IPS-NIHi11 (cell line): ENCODE data around the gene KRT4.

Source experiments
- DNase-seq: peaks from one replicate; pipeline ENCODE4 v3.0.0; 2012; ENCODE audit warnings: mixed read lengths, low spot score

Gene KRT4

GRCh38 chr12:52792185-52793029 is 21.5 kb downstream of the KRT4 start:
- no peak for DNase-seq

- DNase-seq = no peak
Measured at GRCh38 chr12:52791271-52792184, 22.4 kb downstream of the KRT4 start.

DNA sequence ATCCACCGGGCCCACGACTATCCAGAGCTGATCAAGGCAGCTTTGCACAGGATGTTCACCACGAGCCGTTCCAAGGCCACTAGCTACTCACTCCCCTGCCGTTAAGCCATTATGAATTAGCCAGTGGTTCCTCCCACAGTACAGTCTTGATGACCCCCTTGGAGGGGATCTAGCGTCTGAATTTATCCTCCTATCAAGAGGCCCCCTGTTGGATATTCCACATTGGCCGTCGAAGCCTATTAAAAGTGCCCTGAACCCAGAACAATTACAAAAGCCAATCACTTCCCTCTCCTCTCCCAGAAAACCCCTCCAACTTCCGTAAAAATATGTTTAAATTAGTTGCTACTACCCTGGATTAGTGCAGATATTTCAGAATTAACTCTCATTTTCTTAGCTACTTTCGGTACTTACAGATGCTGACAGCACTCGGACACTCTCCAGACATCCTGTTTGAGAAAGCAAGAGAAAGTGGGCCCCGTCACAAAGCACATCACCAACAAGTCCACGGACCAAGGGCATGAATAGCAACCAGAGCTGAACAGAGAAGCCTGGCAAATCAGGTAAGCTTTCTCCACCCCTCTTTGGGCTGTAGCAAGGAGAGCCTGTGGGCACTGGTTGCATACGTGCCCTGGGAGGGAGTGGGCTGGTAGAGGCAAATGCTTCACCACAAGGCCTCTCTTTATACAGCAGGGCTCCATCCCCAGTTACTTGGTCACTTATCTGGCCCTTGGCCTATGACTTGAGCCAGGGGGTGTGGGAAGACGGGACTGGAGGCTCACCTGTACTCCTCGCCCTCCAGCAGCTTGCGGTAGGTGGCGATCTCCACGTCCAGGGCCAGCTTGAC is 23.3 kb downstream of the KRT4 start:
- no peak for DNase-seq

GRCh38 chr12:52789637-52790426 is 24.1 kb downstream of the KRT4 start:
- DNase-seq = peak; percentile 79

DNA sequence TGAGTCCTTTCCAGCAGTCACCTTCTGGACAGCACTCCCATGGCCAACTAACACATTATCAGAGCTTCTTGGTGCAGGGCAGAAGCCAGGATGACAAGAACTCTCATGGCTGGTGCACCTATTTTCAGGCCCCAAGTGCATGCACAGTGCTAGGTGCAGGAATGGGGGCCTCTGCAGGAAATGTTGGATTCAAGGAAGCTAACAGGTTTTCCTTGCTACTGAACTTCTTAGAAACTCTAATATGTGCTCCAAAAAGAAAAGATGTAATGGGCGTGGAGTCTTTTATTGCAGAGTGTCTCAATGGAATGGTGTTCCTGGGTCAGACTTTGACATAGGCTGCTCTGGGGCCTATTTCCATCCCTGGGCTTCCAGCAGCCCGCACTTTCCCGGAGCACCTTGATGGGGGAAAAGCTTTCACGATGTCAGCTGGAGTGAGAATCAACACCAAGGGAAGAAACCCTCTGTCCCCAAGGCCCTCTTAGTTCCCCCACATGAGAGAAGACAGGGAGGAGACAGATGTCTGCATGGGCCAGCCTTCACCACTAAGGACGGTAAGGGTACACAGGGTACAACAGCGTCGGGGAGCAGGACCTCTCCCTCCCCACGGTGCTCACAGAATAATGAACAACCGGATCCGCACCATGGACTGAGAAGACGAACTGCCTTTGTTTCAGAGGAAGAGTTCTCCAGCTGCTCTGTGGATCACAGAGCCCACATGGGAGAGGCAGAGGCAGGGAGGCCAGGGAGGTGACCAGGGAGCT is 24.9 kb downstream of the KRT4 start:
- DNase-seq = no peak

GRCh38 chr12:52788192-52788875 is 25.6 kb downstream of the KRT4 start:
- no peak for DNase-seq

DNA sequence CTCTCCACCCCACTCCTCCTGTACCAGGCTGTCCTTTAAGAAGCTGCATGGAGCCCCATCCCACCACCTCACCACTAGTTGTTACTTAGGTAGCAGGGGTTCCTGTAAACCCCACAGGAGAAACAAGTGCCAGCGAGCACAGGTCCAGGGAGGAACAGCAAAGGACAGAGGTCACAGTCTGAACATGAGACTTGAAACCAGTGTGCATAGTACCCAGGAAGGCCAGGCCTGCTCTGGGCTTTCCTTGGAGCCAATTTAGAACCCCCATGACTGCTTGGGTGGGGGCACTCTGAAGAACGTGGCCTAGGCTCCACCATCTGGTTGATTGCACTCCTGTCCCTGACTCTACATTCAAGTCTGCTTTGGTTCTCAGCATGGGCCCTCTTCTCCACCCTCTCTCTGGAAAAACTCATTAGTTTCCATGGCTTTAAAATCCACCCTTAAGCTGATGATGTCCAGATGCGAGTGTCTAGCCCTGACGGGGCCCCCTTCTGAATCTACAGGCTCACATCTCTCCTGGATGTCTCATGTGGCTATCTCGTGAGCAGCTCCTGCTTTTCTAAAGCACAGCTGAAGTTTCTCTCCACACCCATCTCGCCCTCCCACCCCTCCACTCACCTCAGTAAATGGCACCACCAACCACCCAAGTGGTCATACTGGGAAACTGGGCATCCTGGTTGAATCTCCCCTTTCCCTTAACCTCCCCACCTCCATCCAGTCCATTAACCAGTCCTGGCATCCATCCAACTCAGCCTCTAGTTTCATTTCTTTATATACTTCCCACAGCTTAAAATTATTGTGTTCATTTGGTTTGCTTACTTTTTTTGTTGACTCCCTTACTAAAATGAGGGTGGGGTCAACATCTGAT is 26.4 kb downstream of the KRT4 start:
- no peak for DNase-seq

DNA sequence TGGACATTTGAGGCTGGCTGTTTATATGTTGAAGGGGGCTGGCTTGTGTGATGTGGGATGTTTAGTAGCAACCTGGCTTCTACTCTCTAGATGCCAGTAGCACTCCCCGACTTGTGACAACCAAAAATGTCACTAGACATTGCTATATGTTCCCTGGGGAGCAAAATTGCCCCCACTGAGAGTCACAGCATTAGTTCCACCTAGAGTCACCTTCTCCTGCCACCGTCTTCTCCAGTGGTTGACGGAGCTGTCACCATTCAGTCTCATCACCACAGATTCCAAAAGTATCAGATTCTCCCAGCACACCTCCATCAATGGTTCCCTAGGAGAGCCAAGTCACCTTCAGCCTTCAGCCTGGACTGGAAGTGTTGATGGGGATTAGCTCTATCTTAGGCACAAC is 29.0 kb downstream of the KRT4 start:
- DNase-seq = no peak

DNA sequence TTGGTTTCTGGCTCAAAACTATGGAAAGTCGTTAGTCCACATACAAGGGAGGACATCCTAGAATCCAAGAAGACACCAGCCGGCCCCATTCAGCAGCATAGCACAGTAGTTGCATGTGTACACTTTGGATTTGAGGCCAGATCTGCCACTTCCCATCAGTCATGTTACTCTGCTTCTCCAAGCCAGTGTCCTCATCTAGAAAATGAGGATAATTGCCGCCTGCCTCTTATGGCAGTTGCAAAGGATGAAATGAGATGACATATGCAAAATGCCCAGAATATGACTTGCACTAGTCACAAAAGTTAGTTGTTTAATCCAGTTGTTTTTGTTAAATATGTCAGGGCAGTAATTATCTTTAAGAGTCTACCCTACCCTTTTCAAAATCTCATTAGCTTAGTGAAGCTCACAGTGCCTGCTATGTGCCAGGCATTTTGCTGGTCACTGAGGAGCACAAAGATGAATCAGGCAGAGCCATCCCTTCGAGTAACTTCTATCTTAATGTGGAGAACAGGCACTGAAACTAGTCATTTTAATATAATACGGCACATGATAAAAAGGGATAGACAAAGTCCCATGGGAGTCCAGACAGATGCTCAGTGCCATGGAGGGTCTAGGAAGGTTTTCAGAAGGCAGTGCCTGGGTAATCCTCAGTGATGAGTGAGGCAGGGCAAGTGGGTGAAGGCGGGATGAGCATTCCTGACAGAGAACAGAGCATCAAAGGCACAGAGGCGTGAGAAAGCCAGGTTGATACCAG is 30.2 kb downstream of the KRT4 start:
- no peak for DNase-seq

DNA sequence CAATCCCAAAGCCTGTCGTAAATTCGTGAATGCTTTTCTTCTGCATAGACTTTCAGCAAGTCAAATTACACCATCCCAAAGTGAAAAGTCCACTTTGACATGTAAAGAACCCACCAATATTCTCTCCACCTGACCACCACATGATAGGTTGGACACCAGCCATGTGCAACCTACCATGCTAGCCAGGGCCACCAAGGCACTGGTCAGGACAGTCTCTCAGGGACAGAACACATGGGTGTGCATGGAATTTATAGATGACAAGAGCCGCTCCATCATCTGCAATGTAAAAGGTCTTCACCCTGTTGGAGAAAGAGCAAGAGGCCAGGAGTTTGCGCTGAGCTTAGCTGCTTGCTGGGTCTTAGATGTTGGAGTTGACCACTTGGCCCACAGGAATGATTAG is 31.4 kb downstream of the KRT4 start:
- DNase-seq = no peak

GRCh38 chr12:52781399-52782082 is 32.4 kb downstream of the KRT4 start:
- no peak for DNase-seq

DNA sequence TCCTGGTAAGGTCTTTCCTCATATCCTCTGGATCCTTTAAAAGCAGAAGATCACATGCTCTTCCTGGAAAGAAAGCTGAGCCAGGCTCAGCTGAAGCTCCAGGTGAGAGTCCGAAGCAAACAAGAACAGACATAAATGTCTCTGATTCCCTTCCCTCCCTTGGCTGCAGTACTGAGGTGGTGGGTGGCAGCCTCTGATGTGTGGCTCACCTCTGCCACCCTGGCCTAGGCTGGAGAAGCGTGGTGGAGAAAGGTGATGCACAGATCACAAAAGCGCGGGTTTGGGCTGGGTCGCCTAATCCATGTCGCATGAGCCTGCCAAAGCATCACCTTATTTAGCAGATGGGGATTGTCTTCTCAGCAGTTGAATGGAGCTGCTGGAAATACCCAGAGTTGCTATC is 34.0 kb downstream of the KRT4 start:
- no peak for DNase-seq

- no peak for DNase-seq
Measured at GRCh38 chr12:52778833-52779232, 35.1 kb downstream of the KRT4 start.

DNA sequence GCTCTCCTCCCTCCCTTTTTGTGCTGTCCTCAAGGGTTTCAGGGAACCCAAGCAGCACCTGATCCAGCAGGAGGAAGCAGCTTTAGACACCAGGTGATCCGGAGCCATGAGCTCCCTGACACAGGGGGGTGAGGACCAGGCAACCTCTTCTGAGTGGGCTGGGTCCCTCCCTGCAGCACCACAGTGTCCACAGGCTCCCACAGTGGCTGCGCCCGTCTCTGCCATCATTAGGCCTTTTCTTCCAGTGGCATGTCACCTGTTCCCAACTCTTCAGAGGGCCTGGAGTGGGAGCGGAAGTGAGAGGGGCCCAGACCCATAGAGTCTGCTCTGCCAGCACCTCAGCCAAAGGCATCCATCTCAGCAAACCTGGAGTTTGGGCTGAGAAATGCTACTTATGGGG is 36.4 kb downstream of the KRT4 start:
- DNase-seq = no peak

DNA sequence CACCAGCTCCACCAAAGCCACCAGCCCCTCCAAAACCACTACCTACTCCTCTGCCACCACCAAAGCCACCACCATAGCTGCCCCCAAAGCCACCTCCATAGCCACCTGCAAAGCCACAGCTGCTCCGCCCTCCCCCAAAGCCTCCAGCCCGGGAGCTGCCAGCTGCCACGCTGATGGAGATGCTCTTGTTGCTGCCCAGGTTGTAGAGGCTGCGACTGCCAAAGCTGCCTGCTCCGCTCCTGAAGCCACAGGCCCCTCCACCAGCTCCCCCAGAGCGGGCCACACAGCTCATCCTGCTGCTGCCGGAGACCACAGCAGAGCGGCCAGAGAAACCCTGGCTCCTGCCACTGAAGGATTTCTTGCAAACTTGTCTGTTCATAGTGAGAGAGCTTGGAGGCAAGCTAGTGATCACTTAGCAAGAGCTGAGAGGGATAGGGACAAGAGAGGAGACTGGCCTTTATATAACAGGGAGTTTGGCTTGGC is 37.0 kb downstream of the KRT4 start, which contains the start of gene KRT76:
TSS of gene KRT76 (minus strand) at position 433 of the 483 bp plus-strand sequence. CDS start at position 379, 54 bp downstream.
- DNase-seq = no peak

- DNase-seq = no peak
Measured at GRCh38 chr12:52776435-52776834, 37.5 kb downstream of the KRT4 start.

- DNase-seq = peak; percentile 58
Measured at GRCh38 chr12:52774629-52775250, 39.2 kb downstream of the KRT4 start.
